ENCODE data around the gene TRIM9. TPM values are rescaled to one million over a fixed set of nuclear protein-coding genes. Genes with fewer than 3 reads are reported as not detected.
"Not testable (repeated sequence)": the region's sequence is repeated elsewhere in the genome, so short reads cannot be mapped to it uniquely, and the experiment has no call there.

TRIM9 gene
- total and polyA plus RNA-seq, 4 donors = 0.08 to 1.3 (median 0.50) TPM

DNA sequence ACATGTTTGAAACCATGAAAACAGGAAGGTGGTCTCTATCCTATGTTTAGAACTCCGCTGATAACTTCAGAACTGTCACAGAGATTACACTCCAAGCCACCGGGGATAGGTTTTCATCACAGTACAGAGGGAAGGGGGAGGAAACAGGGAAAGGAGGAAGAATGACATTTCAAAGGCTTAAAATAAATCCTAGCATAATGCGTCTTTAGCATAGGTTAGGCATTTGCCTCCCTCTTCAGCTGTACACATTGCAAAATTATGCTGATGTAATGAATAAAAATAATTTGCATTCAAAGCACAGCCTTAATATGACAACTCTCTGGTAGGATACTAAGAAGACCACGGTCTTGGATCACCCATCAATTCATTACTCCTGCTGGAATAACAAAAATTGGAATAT is 96.3 kb downstream of the TRIM9 start:
- no peak overlapping the region for H3K27ac ChIP-seq (ENCODE audit: low read depth in 1 of 2, low read length in 1 of 2)
- H3K27me3 ChIP-seq (ENCODE audit: control insufficient read depth in 3 of 3, insufficient read depth in 3 of 3, low read length in 2 of 3) = no peaks in the 10 kb centered on the region
- no peak for TF ChIP-seq CTCF (IDR thresholded peaks at IDR 0.05; ENCODE audit: control extremely low read depth, extremely low read depth)
- 60 to 72% methylated on average over 4 of the region's 4 CpGs for WGBS, 2 donors
- ATAC-seq (ENCODE audit: insufficient read depth, low FRiP score) (no peak), DNase-seq (no peak)
- no peak overlapping the region for H3K9ac ChIP-seq (ENCODE audit: insufficient read depth in 1 of 2, low read length in 2 of 2)
- H3K4me1 ChIP-seq (ENCODE audit: control insufficient read depth in 5 of 5, insufficient read depth in 5 of 5, low read length in 5 of 5) = peaks cover 0 to under 1% (median 0%) of the 10 kb centered on the region in 5 donors
- no peaks in the 10 kb centered on the region for H3K36me3 ChIP-seq (ENCODE audit: control insufficient read depth in 4 of 4, insufficient read depth in 4 of 4, low read length in 4 of 4)
- no peaks in the 10 kb centered on the region for H3K9me3 ChIP-seq (ENCODE audit: control insufficient read depth in 4 of 4, insufficient read depth in 3 of 4, low read length in 3 of 4)
- no peak overlapping the region for H3K4me3 ChIP-seq

- no peaks in the 10 kb centered on the region for H3K36me3 ChIP-seq (ENCODE audit: control insufficient read depth in 4 of 4, insufficient read depth in 4 of 4, low read length in 4 of 4)
- H3K9me3 ChIP-seq (ENCODE audit: control insufficient read depth in 4 of 4, insufficient read depth in 3 of 4, low read length in 3 of 4) = no peaks in the 10 kb centered on the region
- 75 to 80% methylated on average over 9 of the region's 9 CpGs for WGBS, 2 donors
- TF ChIP-seq CTCF (IDR thresholded peaks at IDR 0.05; ENCODE audit: control extremely low read depth, extremely low read depth) = no peak
- H3K4me1 ChIP-seq (ENCODE audit: control insufficient read depth in 5 of 5, insufficient read depth in 5 of 5, low read length in 5 of 5) = no peaks in the 10 kb centered on the region
- H3K27me3 ChIP-seq (ENCODE audit: control insufficient read depth in 3 of 3, insufficient read depth in 3 of 3, low read length in 2 of 3) = no peaks in the 10 kb centered on the region
- ATAC-seq (ENCODE audit: insufficient read depth, low FRiP score) = no peak
- no peak overlapping the region for H3K4me3 ChIP-seq
- H3K27ac ChIP-seq (ENCODE audit: low read depth in 1 of 2, low read length in 1 of 2) = no peak overlapping the region
- DNase-seq = peak in 1 of 3 donors; percentile 17
- H3K9ac ChIP-seq (ENCODE audit: insufficient read depth in 1 of 2, low read length in 2 of 2) = no peak overlapping the region
Observed at GRCh38 chr14:50997712-50998111, 97.2 kb downstream of the TRIM9 start.

GRCh38 chr14:50994158-50994557 is 100.7 kb downstream of the TRIM9 start:
- H3K9ac ChIP-seq (ENCODE audit: insufficient read depth in 1 of 2, low read length in 2 of 2); H3K9me3 ChIP-seq (ENCODE audit: control insufficient read depth in 4 of 4, insufficient read depth in 3 of 4, low read length in 3 of 4); H3K27me3 ChIP-seq (ENCODE audit: control insufficient read depth in 3 of 3, insufficient read depth in 3 of 3, low read length in 2 of 3); ATAC-seq (ENCODE audit: insufficient read depth, low FRiP score); H3K27ac ChIP-seq (ENCODE audit: low read depth in 1 of 2, low read length in 1 of 2); H3K36me3 ChIP-seq (ENCODE audit: control insufficient read depth in 4 of 4, insufficient read depth in 4 of 4, low read length in 4 of 4); DNase-seq; H3K4me3 ChIP-seq; H3K4me1 ChIP-seq (ENCODE audit: control insufficient read depth in 5 of 5, insufficient read depth in 5 of 5, low read length in 5 of 5): not testable (repeated sequence)

- H3K9ac ChIP-seq (ENCODE audit: insufficient read depth in 1 of 2, low read length in 2 of 2) = no peak overlapping the region
- TF ChIP-seq CTCF (IDR thresholded peaks at IDR 0.05; ENCODE audit: control extremely low read depth, extremely low read depth) = no peak
- 73 to 87% methylated on average over 12 of the region's 12 CpGs for WGBS, 2 donors
- no peak for ATAC-seq (ENCODE audit: insufficient read depth, low FRiP score)
- no peaks in the 10 kb centered on the region for H3K9me3 ChIP-seq (ENCODE audit: control insufficient read depth in 4 of 4, insufficient read depth in 3 of 4, low read length in 3 of 4)
- H3K4me1 ChIP-seq (ENCODE audit: control insufficient read depth in 5 of 5, insufficient read depth in 5 of 5, low read length in 5 of 5) = no peaks in the 10 kb centered on the region
- H3K27me3 ChIP-seq (ENCODE audit: control insufficient read depth in 3 of 3, insufficient read depth in 3 of 3, low read length in 2 of 3) = peaks cover 0 to 8% (median 0%) of the 10 kb centered on the region in 3 donors
- no peaks in the 10 kb centered on the region for H3K36me3 ChIP-seq (ENCODE audit: control insufficient read depth in 4 of 4, insufficient read depth in 4 of 4, low read length in 4 of 4)
- H3K27ac ChIP-seq (ENCODE audit: low read depth in 1 of 2, low read length in 1 of 2) = no peak overlapping the region
- no peak for DNase-seq
- no peak overlapping the region for H3K4me3 ChIP-seq
Observed at GRCh38 chr14:50985859-50986331, 109.0 kb downstream of the TRIM9 start.
